Measurements from ENCODE around the gene TXNDC12.
"Not testable (repeated sequence)": the region's sequence is repeated elsewhere in the genome, so short reads cannot be mapped to it uniquely, and the experiment has no call there.

Gene TXNDC12

GRCh38 chr1:52055066-52055865, at the start of gene TXNDC12:
TSS of gene TXNDC12 (minus strand) at chr1:52055191. CDS start at chr1:52055096, 95 bp downstream.
- DNase-seq (ENCODE audit: low read depth): peak; percentile 96
- Histone ChIP-seq H3K4me3 (ENCODE audit: low read length) (peak within 1 kb of the TSS; percentile 97), H3K36me3 (ENCODE audit: control insufficient read depth, insufficient read depth, low read length, severe bottlenecking) (peaks cover 15% of the 10 kb centered on the region), H3K4me1 (ENCODE audit: control insufficient read depth, insufficient read depth, low read length) (peaks cover 49% of the 10 kb centered on the region), H3K9me3 (ENCODE audit: control insufficient read depth, low read length) (no peaks in the 10 kb centered on the region), H3K9ac (ENCODE audit: low read length) (peak within 1 kb of the TSS; percentile 94), H3K27me3 (replicated peaks; ENCODE audit: control insufficient read depth, insufficient read depth, low read length) (no peaks in the 10 kb centered on the region)

GRCh38 chr1:52102336-52103013, 47.5 kb upstream of the TXNDC12 start:
- peak; percentile 51 for DNase-seq (ENCODE audit: low read depth)
- H3K27me3 ChIP-seq (replicated peaks; ENCODE audit: control insufficient read depth, insufficient read depth, low read length): no peaks in the 10 kb centered on the region
- H3K9ac ChIP-seq (ENCODE audit: low read length): no peak overlapping the region
- H3K4me1 ChIP-seq (ENCODE audit: control insufficient read depth, insufficient read depth, low read length): no peaks in the 10 kb centered on the region
- H3K9me3 ChIP-seq (ENCODE audit: control insufficient read depth, low read length): no peaks in the 10 kb centered on the region
- no peak overlapping the region for H3K4me3 ChIP-seq (ENCODE audit: low read length)
- H3K36me3 ChIP-seq (ENCODE audit: control insufficient read depth, insufficient read depth, low read length, severe bottlenecking): no peaks in the 10 kb centered on the region

- no peaks in the 10 kb centered on the region for H3K27me3 ChIP-seq (replicated peaks; ENCODE audit: control insufficient read depth, insufficient read depth, low read length)
- H3K9me3 ChIP-seq (ENCODE audit: control insufficient read depth, low read length): no peaks in the 10 kb centered on the region
- no peaks in the 10 kb centered on the region for H3K36me3 ChIP-seq (ENCODE audit: control insufficient read depth, insufficient read depth, low read length, severe bottlenecking)
- H3K9ac ChIP-seq (ENCODE audit: low read length): no peak overlapping the region
- H3K4me1 ChIP-seq (ENCODE audit: control insufficient read depth, insufficient read depth, low read length): no peaks in the 10 kb centered on the region
- no peak overlapping the region for H3K4me3 ChIP-seq (ENCODE audit: low read length)
- DNase-seq (ENCODE audit: low read depth): no peak
Measured at GRCh38 chr1:52098139-52098871, 43.3 kb upstream of the TXNDC12 start.

- Histone ChIP-seq H3K4me1 (ENCODE audit: control insufficient read depth, insufficient read depth, low read length) (no peaks in the 10 kb centered on the region), H3K9ac (ENCODE audit: low read length) (no peak overlapping the region), H3K9me3 (ENCODE audit: control insufficient read depth, low read length) (no peaks in the 10 kb centered on the region), H3K27me3 (replicated peaks; ENCODE audit: control insufficient read depth, insufficient read depth, low read length) (no peaks in the 10 kb centered on the region), H3K36me3 (ENCODE audit: control insufficient read depth, insufficient read depth, low read length, severe bottlenecking) (peaks cover 5% of the 10 kb centered on the region), H3K4me3 (ENCODE audit: low read length) (no peak overlapping the region)
- no peak for DNase-seq (ENCODE audit: low read depth)
Measured at GRCh38 chr1:52096216-52096615, 41.2 kb upstream of the TXNDC12 start.

- not testable (repeated sequence) for H3K27me3 ChIP-seq (replicated peaks; ENCODE audit: control insufficient read depth, insufficient read depth, low read length); DNase-seq (ENCODE audit: low read depth); H3K4me3 ChIP-seq (ENCODE audit: low read length); H3K4me1 ChIP-seq (ENCODE audit: control insufficient read depth, insufficient read depth, low read length); H3K9ac ChIP-seq (ENCODE audit: low read length); H3K9me3 ChIP-seq (ENCODE audit: control insufficient read depth, low read length)
- peaks cover 23% of the 10 kb centered on the region for H3K36me3 ChIP-seq (ENCODE audit: control insufficient read depth, insufficient read depth, low read length, severe bottlenecking)
Measured at GRCh38 chr1:52094300-52094699, 39.3 kb upstream of the TXNDC12 start.

GRCh38 chr1:52087892-52088291, 32.9 kb upstream of the TXNDC12 start:
- H3K9me3 ChIP-seq (ENCODE audit: control insufficient read depth, low read length); DNase-seq (ENCODE audit: low read depth); H3K9ac ChIP-seq (ENCODE audit: low read length); H3K4me3 ChIP-seq (ENCODE audit: low read length); H3K27me3 ChIP-seq (replicated peaks; ENCODE audit: control insufficient read depth, insufficient read depth, low read length); H3K4me1 ChIP-seq (ENCODE audit: control insufficient read depth, insufficient read depth, low read length): not testable (repeated sequence)
- H3K36me3 ChIP-seq (ENCODE audit: control insufficient read depth, insufficient read depth, low read length, severe bottlenecking): peaks cover 57% of the 10 kb centered on the region

GRCh38 chr1:52080014-52080415, 25.0 kb upstream of the TXNDC12 start:
- Histone ChIP-seq H3K9me3 (ENCODE audit: control insufficient read depth, low read length) (no peaks in the 10 kb centered on the region), H3K27me3 (replicated peaks; ENCODE audit: control insufficient read depth, insufficient read depth, low read length) (no peaks in the 10 kb centered on the region), H3K4me3 (ENCODE audit: low read length) (no peak overlapping the region), H3K9ac (ENCODE audit: low read length) (no peak overlapping the region), H3K4me1 (ENCODE audit: control insufficient read depth, insufficient read depth, low read length) (peaks cover 13% of the 10 kb centered on the region), H3K36me3 (ENCODE audit: control insufficient read depth, insufficient read depth, low read length, severe bottlenecking) (peaks cover 29% of the 10 kb centered on the region)
- DNase-seq (ENCODE audit: low read depth): no peak

- not testable (repeated sequence) for H3K4me3 ChIP-seq (ENCODE audit: low read length); H3K4me1 ChIP-seq (ENCODE audit: control insufficient read depth, insufficient read depth, low read length); DNase-seq (ENCODE audit: low read depth); H3K9ac ChIP-seq (ENCODE audit: low read length); H3K9me3 ChIP-seq (ENCODE audit: control insufficient read depth, low read length); H3K27me3 ChIP-seq (replicated peaks; ENCODE audit: control insufficient read depth, insufficient read depth, low read length)
- H3K36me3 ChIP-seq (ENCODE audit: control insufficient read depth, insufficient read depth, low read length, severe bottlenecking): peaks cover 46% of the 10 kb centered on the region
Measured at GRCh38 chr1:52077277-52077676, 22.3 kb upstream of the TXNDC12 start.

GRCh38 chr1:52072291-52072690, 17.3 kb upstream of the TXNDC12 start:
- no peaks in the 10 kb centered on the region for H3K4me1 ChIP-seq (ENCODE audit: control insufficient read depth, insufficient read depth, low read length)
- H3K9ac ChIP-seq (ENCODE audit: low read length): no peak overlapping the region
- H3K36me3 ChIP-seq (ENCODE audit: control insufficient read depth, insufficient read depth, low read length, severe bottlenecking): peaks cover 43% of the 10 kb centered on the region
- H3K9me3 ChIP-seq (ENCODE audit: control insufficient read depth, low read length): no peaks in the 10 kb centered on the region
- no peak for DNase-seq (ENCODE audit: low read depth)
- H3K4me3 ChIP-seq (ENCODE audit: low read length): no peak overlapping the region
- H3K27me3 ChIP-seq (replicated peaks; ENCODE audit: control insufficient read depth, insufficient read depth, low read length): no peaks in the 10 kb centered on the region

GRCh38 chr1:52070704-52071103, 15.7 kb upstream of the TXNDC12 start:
- H3K9me3 ChIP-seq (ENCODE audit: control insufficient read depth, low read length): no peaks in the 10 kb centered on the region
- no peak overlapping the region for H3K4me3 ChIP-seq (ENCODE audit: low read length)
- H3K4me1 ChIP-seq (ENCODE audit: control insufficient read depth, insufficient read depth, low read length): no peaks in the 10 kb centered on the region
- DNase-seq (ENCODE audit: low read depth): no peak
- no peak overlapping the region for H3K9ac ChIP-seq (ENCODE audit: low read length)
- H3K27me3 ChIP-seq (replicated peaks; ENCODE audit: control insufficient read depth, insufficient read depth, low read length): no peaks in the 10 kb centered on the region
- H3K36me3 ChIP-seq (ENCODE audit: control insufficient read depth, insufficient read depth, low read length, severe bottlenecking): peaks cover 56% of the 10 kb centered on the region

GRCh38 chr1:52063192-52063591, 8.2 kb upstream of the TXNDC12 start:
- no peak for DNase-seq (ENCODE audit: low read depth)
- H3K4me3 ChIP-seq (ENCODE audit: low read length): no peak overlapping the region
- peaks cover 76% of the 10 kb centered on the region for H3K36me3 ChIP-seq (ENCODE audit: control insufficient read depth, insufficient read depth, low read length, severe bottlenecking)
- no peaks in the 10 kb centered on the region for H3K27me3 ChIP-seq (replicated peaks; ENCODE audit: control insufficient read depth, insufficient read depth, low read length)
- no peak overlapping the region for H3K9ac ChIP-seq (ENCODE audit: low read length)
- no peaks in the 10 kb centered on the region for H3K9me3 ChIP-seq (ENCODE audit: control insufficient read depth, low read length)
- H3K4me1 ChIP-seq (ENCODE audit: control insufficient read depth, insufficient read depth, low read length): peaks cover 16% of the 10 kb centered on the region

All from adipocyte (in vitro differentiated cells).